DND-41 (cell line): ENCODE results near the gene SLC22A15.

Source experiments
- CTCF ChIP-seq: IDR thresholded peaks from 2 replicates; pipeline ENCODE4 v1.5.1; 2012; ENCODE audit warnings: borderline replicate concordance, low read length, moderate library complexity, mild to moderate bottlenecking; ENCODE audit not compliant: poor library complexity, severe bottlenecking; ENCODE audit errors: extremely low read depth
- EZH2 ChIP-seq: IDR thresholded peaks from 3 replicates; pipeline ENCODE4 v1.6.1; 2012; ENCODE audit warnings: borderline replicate concordance, low read depth, mild to moderate bottlenecking, moderate library complexity, low read length, inconsistent platforms; ENCODE audit not compliant: severe bottlenecking

GRCh38 chr1:116012716-116013115 is 36.4 kb downstream of the SLC22A15 start:
- TF ChIP-seq CTCF = no peak
- TF ChIP-seq EZH2 = no peak
